ENCODE data around the gene TP53BP2. TPM values are rescaled to one million over a fixed set of nuclear protein-coding genes. Genes with fewer than 3 reads are reported as not detected.
A peak's percentile ranks its signal among the peaks of the same experiment; 100 is the strongest.
"Not testable (repeated sequence)": the region's sequence is repeated elsewhere in the genome, so short reads cannot be mapped to it uniquely, and the experiment has no call there.

The TP53BP2 gene
- total RNA-seq, 1 donor from 2014 or later: 12.8 TPM

DNA sequence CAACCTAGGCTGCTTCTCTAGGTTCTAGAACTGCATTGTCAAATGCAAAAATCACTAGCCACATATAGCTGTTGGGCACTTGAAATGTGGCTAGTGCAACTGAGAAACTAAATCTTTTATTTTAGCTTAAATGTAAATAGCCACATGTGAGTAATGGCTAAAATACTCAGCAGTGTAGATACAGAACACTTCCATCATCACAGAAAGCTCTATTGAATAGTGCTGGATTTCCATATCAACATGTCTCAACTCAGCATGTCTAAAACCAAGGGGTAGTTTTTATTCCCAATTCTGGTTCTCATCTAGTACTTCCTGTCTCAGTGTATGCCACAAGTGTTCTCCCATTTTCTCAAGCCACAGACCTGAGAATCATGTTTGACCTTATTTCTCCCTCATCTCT lies 7.5 kb upstream of the TP53BP2 start:
- DNase-seq (ENCODE audit: low read depth in 2 of 2): no peak

- DNase-seq (ENCODE audit: low read depth in 2 of 2): no peak
Observed at GRCh38 chr1:223852337-223852736, 6.6 kb upstream of the TP53BP2 start.

DNA sequence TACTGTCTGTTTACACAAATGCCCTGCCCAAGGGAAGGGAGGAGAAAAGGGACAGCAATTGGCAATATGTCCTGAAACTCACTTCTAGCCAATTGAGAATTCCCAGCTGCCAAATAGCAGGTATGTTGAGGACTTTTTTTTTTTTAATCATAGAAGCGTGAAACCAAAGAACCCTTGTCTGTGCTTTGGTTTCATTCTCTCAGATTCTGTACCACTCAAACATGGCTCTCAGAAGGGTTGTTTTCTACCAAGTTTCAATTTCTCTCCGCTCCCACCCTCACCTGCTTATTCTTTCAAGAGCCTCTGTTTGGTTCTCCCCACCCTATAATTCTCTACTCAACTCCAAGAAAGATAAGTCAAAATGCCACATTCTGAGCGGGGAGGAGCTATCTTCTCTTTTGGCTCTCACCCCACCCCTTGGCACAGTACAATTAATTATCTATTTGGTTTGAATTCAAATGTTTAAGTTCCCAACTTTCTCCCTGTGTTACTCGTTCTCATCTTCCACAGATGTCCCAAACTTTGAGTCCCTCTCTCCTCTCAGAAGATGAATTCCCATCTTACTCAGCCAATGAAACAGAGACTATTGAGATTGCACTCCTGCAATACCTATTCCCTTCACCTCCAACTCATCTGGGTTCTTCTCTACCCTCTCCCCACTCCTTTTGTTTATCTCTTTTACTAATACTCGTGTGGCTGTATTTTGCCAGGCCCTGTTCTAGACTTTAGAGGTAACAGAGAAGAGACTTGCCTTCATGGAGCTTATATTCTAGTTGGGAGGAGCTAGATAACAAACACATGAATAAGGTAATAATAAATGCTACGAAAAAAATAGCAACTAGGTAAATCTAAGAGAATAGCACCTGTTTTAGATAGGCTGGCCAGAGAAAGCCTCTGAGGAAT lies 3.9 kb upstream of the TP53BP2 start:
- DNase-seq (ENCODE audit: low read depth in 2 of 2): no peak

DNA sequence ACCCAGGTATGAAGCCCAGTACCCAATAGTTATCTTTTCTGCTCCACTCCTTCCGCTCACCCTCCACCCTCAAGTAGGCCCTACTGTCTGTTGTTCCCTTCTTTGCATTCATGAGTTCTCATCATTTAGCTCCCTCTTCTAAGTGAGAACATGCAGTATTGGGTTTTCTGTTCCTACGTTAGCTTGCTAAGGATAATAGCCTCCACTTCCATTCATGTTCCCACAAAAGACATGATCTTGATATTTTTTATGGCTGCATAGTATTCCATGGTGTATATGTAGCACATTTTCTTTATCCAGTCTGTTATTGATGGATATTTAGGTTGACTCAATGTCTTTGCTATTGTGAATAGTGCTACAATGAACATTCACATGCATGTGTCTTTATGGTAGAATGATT lies 2.8 kb upstream of the TP53BP2 start:
- no peak for DNase-seq (ENCODE audit: low read depth in 2 of 2)

GRCh38 chr1:223847781-223848345 lies 2.1 kb upstream of the TP53BP2 start:
- DNase-seq (ENCODE audit: low read depth in 2 of 2): no peak

DNA sequence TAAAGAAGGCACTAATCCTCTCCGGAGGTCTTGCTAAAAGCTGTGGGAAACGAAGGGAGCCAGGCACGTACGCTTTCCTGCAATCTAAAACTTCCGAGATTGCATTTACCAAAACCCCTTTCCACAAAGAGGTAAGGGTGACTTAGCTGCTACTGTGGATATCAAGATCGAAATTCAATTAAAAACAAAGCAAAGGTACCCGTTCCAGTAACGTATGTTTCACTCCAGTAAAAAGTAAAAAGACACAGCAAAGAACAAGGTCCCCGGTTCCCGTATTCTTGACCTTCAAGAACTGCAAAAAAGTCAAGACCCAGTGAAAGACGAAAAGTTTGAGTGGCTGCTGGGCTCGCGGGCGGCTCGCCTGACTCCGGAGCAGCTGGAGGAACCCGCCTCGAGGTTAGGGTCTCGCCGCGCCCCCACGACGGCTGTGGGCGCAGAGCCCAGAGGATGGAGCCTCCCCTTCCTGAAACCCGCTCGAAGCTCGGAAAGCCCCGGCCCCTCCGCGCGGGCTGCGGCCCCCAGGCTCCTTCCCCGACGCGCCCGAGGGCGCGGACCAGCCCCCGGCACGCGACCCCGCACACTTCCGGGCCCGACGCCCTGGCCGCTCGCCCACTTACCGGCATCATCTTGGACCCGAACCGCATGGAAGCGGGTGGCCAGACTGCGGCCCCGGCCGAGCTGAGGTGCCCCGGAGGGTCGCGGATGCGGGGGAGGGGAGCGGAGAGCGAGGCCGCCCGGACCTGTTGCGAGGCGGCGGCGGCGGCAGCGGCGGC lies 524 bp downstream of the TP53BP2 start:
- DNase-seq (ENCODE audit: low read depth in 2 of 2): peak in 1 of 2 donors; percentile 86

DNA sequence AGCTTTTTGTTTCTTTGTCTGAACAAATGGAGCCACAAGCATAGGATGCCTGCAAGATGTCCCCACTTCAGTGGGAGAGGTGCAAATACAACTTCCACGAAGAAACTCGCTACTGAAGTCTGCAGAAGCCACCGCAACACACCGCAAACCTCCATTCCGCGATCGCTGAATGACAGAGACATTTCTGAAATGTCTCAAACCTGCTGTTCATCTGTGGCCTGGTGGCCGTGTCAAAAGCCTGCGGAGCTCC lies 1.0 kb downstream of the TP53BP2 start:
- DNase-seq (ENCODE audit: low read depth in 2 of 2): peak in 1 of 2 donors; percentile 21

DNA sequence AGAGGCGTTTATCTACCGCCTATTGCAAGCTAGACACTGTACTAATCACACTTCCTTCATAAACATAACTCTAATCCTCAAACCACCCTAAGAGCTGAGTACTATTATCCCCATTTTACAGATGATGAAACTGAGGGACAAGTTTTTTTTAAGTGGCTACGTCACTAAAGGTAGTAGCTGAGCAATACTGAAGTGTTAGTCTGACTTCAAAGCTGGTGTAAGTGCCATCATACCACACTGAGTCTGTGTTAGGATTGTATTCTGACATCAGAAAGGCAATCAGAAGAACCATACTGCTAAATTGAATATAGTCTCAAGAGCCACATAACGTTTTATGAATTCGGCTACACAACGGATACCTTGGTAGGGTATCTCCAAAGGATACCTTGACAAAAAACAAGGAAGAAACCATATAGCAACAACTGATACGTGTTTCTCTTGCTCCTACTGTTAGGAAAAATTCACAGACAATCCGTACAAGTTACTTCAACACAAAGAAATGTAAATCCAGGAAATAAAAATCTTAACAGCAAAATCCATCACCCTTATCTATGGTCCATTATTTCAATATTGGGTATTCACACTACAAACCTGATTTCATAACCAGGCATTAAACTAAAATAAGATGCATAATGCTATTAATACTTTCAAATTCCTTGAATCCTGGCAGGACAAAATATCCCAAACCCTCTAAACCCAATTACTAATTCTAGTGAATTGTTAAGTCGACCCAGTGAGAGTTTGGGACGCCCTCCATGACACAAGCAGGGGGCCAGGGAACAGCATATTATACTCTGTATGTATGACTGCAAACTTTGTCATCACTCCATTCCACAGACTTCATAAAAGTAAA lies 1.6 kb downstream of the TP53BP2 start:
- DNase-seq (ENCODE audit: low read depth in 2 of 2): peak in 1 of 2 donors; percentile 12

GRCh38 chr1:223842784-223843183 lies 3.0 kb downstream of the TP53BP2 start:
- DNase-seq (ENCODE audit: low read depth in 2 of 2): no peak

GRCh38 chr1:223841977-223842623 lies 3.6 kb downstream of the TP53BP2 start:
- not testable (repeated sequence) for DNase-seq (ENCODE audit: low read depth in 2 of 2)

GRCh38 chr1:223840254-223840653 lies 5.5 kb downstream of the TP53BP2 start:
- no peak for DNase-seq (ENCODE audit: low read depth in 2 of 2)

DNA sequence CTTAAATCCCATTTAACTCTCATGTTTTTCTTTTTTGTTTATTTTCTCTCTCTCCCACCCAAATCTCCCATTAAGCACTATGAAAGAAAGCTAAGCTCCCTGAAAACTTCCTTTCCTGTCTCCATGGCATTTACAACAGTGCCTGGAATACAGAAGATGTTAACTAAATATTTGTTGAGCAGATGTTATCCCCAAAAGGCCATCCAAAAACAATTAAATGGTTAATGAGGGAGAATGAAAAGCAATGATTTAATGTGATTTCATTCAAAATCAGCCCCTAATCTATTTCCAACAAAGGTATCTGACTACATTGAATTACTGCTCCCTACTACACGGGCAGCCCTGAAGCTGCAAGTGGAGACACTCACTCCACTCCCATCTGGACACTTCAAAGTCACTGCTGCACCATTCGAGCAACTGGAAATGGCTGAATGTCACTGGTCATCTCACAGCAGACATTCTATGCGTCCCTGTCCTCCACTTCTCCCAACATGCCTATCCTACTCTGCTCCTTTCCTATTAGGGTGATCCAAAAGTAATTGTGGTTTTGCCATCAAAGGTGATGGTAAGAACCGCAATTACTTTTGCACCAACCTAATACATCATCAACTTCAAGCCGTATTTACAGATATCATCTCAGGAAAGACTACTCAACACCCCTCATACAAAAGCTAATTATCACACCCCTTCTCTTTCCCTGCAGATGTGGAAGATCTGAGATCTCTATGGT lies 7.5 kb downstream of the TP53BP2 start:
- no peak for DNase-seq (ENCODE audit: low read depth in 2 of 2)

- no peak for DNase-seq (ENCODE audit: low read depth in 2 of 2)
Observed at GRCh38 chr1:223837687-223838086, 8.1 kb downstream of the TP53BP2 start.

- DNase-seq (ENCODE audit: low read depth in 2 of 2): no peak
Observed at GRCh38 chr1:223837206-223837605, 8.5 kb downstream of the TP53BP2 start.

- DNase-seq (ENCODE audit: low read depth in 2 of 2): peak in 1 of 2 donors; percentile 37
Observed at GRCh38 chr1:223836586-223836985, 9.2 kb downstream of the TP53BP2 start.

DNA sequence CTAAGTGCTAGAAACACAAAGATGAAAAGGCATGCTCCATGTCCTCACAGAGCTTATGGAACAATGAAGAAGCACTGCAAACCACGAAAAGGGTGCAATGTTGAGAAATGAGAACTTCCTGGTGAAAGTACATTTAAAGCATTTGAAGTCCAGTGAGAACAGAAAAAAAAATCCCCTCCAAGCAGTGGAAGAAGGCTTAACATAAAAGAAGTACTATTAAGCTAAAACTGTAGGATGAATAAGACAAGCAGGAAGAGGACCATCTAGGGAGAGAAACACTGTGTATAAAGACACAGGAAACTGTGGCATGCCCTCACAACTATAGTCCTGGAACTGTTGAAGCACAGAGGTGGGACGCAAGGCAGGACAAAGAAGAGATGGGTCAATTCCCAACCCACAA lies 10.0 kb downstream of the TP53BP2 start:
- DNase-seq (ENCODE audit: low read depth in 2 of 2): peak in 1 of 2 donors; percentile 28

DNA sequence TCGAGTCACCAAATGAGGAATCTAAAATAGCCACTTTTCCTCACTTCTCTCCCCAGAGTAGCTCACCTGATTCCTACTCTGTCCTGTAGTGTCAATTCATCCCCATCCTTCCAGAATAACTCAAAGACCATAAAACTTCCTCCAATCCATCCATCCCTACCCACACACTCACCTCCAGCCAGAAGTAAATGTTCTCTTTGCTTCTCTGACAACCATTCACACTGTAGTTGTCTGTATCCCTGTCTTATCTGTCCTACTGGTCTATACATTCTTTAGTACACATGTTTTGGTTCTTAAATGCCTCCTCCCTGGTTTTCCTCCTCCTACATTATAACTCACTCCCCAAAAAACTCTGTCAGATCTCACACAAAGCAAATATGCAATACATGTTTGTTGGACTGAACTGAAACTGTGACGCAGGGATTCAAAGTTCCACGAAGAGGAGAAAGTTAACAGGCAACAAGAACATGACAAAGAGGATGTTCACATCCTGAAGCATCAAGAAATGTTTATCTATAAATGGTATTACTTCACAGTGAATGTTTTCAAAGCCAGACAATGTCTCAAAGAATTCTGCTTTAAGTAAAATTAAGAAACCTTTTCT lies 11.0 kb downstream of the TP53BP2 start:
- peak in 1 of 2 donors; percentile 57 for DNase-seq (ENCODE audit: low read depth in 2 of 2)

GRCh38 chr1:223833948-223834347 lies 11.8 kb downstream of the TP53BP2 start:
- no peak for DNase-seq (ENCODE audit: low read depth in 2 of 2)

DNA sequence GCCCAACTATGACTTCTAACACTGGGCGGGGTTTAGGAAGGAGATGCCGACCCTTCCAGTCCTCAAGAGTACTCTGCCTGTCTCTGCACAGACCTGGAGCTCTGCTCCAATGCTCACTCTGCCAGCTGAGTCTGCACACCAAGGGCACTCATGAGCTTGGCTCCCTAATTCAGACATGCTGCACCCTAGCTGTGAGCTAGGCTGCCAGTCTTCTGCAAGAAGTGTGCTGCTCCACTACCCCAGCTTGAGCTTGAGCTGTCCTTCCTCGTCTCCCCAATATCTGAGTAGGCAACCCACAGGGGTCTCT lies 13.2 kb downstream of the TP53BP2 start:
- no peak for DNase-seq (ENCODE audit: low read depth in 2 of 2)
